HG03066 (cell line): Measurements from ENCODE around the gene GP1BA.

Experiments
- ATAC-seq: cut with Tn5 transposase; IDR thresholded peaks from one replicate; pipeline ENCODE4 v1.9.1; 2021; ENCODE audit warnings: low read depth; ENCODE audit not compliant: unreplicated experiment

The GP1BA gene

GRCh38 chr17:4971826-4972225 lies 39.7 kb downstream of the GP1BA start:
- no peak for ATAC-seq

DNA sequence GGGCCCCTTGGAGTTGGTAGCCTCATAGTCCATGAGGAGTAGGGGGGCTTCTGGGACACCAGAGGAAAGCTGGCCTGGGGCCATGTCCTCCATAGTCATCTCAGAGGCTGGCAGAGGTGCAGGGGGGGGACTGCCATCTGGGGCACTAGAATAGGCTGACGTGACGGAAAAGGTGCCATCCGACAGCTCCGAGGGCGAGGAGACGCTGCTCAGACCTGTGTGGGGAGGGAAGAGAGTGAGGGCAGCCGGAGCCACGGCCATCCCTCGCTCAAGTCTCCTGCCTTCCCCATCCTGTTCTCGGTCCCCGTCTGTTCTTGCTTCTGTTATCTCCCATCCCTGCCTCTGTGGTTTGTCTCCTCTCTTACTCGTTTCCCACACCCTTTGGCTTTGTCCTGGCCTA lies 40.2 kb downstream of the GP1BA start:
- ATAC-seq: no peak

DNA sequence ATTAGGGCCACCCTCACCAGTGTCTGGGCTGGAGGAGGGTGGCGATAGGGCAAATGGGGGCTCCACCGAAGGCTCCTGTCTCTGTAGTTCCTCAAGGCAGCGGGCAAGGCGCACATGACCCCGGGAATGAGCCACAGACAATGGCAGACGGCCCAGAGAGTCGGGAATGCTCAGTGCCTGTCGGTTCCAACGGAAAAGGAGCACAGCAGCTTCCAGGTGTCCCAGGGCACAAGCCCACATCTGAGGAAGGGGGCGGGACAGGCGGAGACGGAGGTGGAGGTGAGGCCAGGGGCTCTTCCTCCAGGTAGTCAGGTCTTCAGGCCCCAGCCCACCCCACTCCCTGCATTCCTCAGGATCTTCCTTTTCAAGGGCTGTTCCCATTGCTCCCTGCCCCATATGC lies 40.7 kb downstream of the GP1BA start:
- no peak for ATAC-seq

DNA sequence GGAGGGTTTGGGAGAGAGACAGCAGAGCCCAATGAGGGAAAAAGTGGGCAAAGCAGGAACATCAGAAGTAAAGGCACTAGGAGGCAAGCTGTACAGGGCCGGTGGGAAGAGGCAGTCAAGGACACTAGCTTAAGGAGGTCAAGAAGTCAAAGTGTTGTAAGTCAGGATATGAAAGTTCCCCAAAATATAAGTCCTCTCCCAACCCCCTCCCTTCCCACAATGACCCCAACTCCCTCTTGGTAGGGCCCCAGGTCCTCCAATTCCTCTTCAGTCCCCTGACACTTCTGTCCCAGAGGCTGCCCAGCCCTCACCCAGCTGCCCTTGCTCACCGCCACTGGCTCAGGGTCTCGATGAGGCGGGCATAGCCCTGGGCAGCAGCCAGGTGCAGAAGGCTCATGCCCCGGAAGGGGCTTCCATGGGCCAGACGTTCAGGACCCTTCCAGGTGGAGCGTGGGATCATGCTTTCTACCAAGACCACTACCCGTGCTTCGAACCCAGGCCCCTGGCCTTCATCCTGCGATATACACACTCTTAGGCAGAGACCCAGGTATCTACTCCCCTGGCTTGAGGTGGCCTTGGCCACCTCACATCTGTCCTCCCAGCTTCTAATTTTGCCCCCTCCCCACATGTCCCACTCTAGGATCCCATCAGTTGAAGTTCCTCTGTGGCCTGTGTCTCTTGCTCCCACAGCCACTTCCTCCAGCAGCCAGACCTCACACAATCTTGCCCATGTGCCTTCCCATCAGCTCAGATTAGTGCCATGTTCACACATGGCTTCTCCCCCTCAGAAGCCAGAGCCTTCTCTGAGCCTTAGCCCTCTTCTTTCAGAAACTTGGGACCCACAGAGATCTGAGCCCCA lies 41.4 kb downstream of the GP1BA start:
- ATAC-seq: no peak

DNA sequence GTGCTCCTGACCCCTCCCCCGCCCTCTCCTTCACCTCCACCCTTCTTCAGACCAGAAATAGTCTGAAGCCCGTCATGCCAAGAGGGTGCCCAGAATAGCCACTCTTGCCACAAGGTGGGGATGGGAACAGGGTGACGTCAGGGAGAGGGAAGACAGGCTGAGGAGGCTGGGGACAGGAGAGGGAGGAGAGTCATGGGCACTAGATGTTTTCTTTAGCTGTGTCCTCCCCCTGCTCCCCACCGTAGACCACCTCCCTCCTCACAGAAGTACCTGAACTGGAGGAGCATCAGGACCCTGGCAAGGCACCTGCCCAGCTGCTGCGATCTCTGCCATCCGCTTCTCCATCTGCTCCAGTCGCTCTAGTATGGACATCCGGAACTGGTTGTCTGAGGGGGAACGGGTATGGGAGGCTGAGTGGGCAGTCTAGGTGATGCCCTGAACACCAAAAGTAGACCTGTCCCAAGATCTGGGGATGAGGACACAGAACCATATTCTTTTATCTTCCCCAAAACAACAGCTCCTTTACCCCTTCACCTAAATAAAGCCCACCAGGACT lies 42.1 kb downstream of the GP1BA start:
- no peak for ATAC-seq

GRCh38 chr17:4978726-4979125 lies 46.6 kb downstream of the GP1BA start:
- no peak for ATAC-seq

GRCh38 chr17:4980644-4981216 lies 48.7 kb downstream of the GP1BA start:
- no peak for ATAC-seq

GRCh38 chr17:4982305-4982704 lies 50.2 kb downstream of the GP1BA start:
- no peak for ATAC-seq
